OCI-LY1 (cell line): ENCODE data around the gene LTBP1.

Experiments
- CTCF ChIP-seq: fragments of 200-600 bp; sonication (generic), shearing (Covaris generic); IDR thresholded peaks from 2 replicates; pipeline ENCODE4 v1.5.1; 2017; ENCODE audit warnings: mild to moderate bottlenecking, antibody characterized with exemption, low read length, moderate library complexity, mixed read lengths
- EZH2 ChIP-seq: fragments of 200-600 bp; sonication (generic), shearing (Covaris generic); IDR thresholded peaks from 2 replicates; pipeline ENCODE4 v1.8.0; 2017; ENCODE audit warnings: borderline replicate concordance, mixed run types, mild to moderate bottlenecking, antibody characterized with exemption, low read length, moderate library complexity, mixed read lengths

GRCh38 chr2:33225350-33225749, 278.6 kb downstream of the LTBP1 start:
- no peak for TF ChIP-seq CTCF
- TF ChIP-seq EZH2, result no peak
